GM12864 (cell line): ENCODE results near the gene KRTAP24-1.

Source experiments
- DNase-seq: peaks from one replicate; pipeline ENCODE4 v3.0.0-alpha.2; 2011; ENCODE audit warnings: low read depth
- H3K4me3 ChIP-seq: 2 replicates; pipeline ENCODE4 v1.5.1; 2011; ENCODE audit warnings: mild to moderate bottlenecking, low read depth, low read length, control low read depth
- TF ChIP-seq, protein P1 (sequence below): IDR thresholded peaks from 2 replicates; pipeline ENCODE4 v1.5.1; 2011; ENCODE audit warnings: low read depth, mild to moderate bottlenecking, moderate library complexity, low read length, control low read depth, inconsistent platforms; ENCODE audit errors: missing control alignments

The KRTAP24-1 gene

DNA sequence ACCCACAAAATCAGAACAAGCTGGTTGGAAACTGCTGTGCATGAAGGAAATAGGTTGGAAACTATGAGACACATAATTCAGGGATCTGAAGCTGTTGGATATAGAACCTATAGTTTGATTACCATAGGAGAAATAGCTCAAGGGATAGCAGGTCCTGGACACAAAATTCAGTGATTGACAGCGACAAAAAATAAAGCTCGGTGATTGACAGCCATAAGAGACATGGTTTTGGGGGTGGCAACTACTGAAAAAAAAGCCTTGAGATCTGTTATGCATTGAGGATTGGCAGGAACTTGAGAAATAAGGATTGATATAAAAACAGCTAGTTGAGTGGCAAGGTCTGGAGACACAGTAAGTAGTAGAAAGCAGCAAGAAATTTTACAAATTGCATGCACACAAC is 6.5 kb upstream of the KRTAP24-1 start, which contains the start of gene KRTAP25-1:
KRTAP25-1 (minus strand) TSS at position 300 of the 400 bp plus-strand sequence; CDS start at position 276, 24 bp downstream.
- no peak for DNase-seq
- H3K4me3 ChIP-seq = no peak within 1 kb of the TSS
- TF ChIP-seq, protein P1, sequence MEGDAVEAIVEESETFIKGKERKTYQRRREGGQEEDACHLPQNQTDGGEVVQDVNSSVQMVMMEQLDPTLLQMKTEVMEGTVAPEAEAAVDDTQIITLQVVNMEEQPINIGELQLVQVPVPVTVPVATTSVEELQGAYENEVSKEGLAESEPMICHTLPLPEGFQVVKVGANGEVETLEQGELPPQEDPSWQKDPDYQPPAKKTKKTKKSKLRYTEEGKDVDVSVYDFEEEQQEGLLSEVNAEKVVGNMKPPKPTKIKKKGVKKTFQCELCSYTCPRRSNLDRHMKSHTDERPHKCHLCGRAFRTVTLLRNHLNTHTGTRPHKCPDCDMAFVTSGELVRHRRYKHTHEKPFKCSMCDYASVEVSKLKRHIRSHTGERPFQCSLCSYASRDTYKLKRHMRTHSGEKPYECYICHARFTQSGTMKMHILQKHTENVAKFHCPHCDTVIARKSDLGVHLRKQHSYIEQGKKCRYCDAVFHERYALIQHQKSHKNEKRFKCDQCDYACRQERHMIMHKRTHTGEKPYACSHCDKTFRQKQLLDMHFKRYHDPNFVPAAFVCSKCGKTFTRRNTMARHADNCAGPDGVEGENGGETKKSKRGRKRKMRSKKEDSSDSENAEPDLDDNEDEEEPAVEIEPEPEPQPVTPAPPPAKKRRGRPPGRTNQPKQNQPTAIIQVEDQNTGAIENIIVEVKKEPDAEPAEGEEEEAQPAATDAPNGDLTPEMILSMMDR = no peak

DNA sequence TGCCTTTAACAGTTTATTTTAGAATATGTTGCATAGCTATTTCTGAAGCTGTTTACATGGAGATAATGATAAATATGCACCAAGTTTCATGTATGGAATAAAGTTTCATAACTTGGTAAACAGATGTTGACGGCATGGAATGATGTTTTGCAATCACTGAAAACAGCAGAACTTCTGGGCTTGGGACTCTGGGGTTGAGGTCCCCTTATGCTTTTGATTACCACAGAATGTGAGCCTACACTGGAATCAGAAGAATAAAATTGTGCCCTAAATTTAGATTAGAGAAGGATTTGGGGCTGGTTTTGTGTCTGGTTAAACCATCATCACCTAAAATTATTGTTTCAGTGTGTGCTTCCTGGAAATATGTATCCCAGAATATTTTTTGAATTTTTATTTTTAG is 11.1 kb downstream of the KRTAP24-1 start:
- DNase-seq = no peak
- no peak overlapping the region for H3K4me3 ChIP-seq
- TF ChIP-seq, protein P1 = no peak

DNA sequence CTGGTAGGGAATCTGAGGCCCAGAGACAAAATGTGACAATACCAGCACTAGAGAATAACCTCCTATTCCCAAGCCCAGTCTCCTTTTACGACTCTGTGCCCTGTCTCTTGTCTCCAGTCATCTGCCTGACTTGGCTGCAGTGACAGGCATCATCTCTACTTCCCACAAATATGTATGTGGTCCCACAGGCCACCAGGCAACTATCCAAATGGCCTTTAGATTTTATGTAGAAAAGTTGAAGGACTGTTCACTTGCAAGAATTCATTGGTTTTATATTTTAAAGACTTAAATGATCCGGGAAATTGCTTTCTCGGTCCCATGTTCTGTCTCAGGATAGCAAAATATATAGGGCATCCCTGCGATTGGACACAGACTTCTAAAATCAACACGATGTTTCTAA is 11.6 kb downstream of the KRTAP24-1 start:
- TF ChIP-seq, protein P1 = no peak

DNA sequence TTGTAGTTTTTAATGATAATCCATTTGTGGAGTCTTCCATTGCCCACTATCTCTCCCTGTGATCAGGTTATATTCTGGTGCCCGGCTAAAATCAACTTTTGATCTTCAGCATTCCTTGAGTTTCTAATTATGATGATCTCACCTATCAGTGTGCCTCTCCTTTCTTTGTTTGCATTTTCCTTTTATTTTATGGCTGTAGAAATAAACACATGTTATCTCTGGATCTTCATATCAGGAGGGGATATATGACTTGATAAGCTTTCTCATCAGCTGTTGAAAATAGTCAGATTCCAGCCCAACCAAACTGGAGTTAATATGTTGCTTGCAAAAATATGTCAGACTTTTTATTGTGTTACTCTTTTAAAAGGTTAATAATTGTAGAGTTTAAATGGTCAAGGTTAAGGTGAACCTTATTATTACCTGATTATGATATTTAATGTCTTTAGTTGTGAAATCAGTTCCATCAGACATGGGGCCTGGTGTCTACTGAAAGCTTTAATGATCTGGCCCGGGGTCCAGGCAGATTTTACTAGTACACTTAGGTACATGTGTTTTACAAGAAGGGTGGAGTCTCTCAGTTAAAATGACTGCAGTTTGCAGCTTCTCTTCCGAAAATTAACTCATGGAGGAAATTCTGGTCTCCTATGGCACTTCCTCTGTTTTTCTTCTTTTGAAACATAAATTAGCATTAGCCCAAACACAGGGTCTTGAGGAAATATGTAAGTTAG is 12.8 kb downstream of the KRTAP24-1 start:
- TF ChIP-seq, protein P1 = no peak
- no peak for DNase-seq

More for the DNA sequence above, 11.6 kb downstream of the KRTAP24-1 start:
- H3K4me3 ChIP-seq = no peak overlapping the region
- DNase-seq = no peak

DNA sequence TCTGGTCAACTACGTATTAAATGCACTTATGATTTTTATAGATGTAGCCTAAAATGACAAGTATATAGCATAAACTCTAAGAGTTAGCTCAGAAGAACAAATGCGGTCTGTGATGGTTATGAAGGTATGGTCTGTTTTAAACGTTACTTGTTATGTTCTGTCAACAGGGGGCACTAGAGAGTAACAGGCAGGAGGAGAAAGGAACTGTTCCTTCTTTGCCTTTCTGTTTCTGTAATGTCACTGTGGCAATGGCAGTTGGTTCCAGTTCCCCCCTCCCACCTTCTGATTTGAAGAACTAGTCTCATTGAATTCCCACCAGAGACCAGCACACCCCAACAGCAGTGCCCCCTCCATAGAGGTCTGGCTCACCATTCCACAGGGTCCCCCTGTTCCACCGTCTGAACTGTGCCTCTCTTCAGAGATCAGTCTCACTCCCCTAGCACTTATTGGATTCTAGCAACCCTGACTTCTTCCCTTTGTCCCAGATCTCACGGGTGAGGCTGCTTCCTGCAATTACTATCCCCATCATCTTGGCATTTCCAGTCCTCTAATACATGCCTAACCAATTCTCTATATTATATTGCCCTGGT is 14.0 kb downstream of the KRTAP24-1 start:
- no peak for DNase-seq
- H3K4me3 ChIP-seq = no peak overlapping the region
- TF ChIP-seq, protein P1 = peak; percentile 40

More for the DNA sequence above, 12.8 kb downstream of the KRTAP24-1 start:
- no peak overlapping the region for H3K4me3 ChIP-seq

DNA sequence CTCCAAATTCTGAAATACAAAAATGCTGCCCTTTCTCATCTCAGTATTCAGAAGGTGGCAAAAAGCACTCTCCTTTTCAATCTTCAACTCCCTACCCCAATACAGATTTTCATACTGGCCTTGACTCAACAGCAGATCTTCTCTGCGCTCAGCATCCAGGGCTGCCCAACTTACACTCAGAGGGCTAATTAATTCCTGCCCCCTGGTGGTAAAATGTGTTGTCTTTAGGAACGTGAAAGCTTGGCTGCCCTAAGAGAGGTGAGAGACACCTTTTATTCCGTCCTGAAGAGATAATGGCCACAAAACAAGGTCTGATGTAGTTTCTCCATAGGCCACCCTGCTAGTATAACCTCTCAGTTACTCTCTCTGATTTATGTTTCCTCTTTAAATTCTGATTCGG is 25.0 kb downstream of the KRTAP24-1 start:
- DNase-seq = no peak
- H3K4me3 ChIP-seq = no peak overlapping the region
- TF ChIP-seq, protein P1 = peak; percentile 9
